Uterus (tissue), 4 donors: ENCODE measurements around the gene USP53. TPM values are rescaled to one million over a fixed set of nuclear protein-coding genes. Genes with fewer than 3 reads are reported as not detected.
A peak's percentile ranks its signal among the peaks of the same experiment; 100 is the strongest.

Experiments
- DNase-seq, 2 donors: peaks; one replicate each; pipeline ENCODE4 v3.0.0-alpha.2; 2019 to 2020
- H3K27ac ChIP-seq, 2 donors: fragments of 200-600 bp; sonication (generic); 1 replicate in 1 of 2; 2 replicates in 1 of 2; pipeline ENCODE4 v1.5.1; 2016 to 2018
- H3K27me3 ChIP-seq, 2 donors: fragments of 200-600 bp; sonication (generic); one replicate each; pipeline ENCODE4 v1.5.1; 2018 to 2019; ENCODE audit warnings: control low read depth in 1 of 2
- H3K36me3 ChIP-seq, 2 donors: fragments of 200-600 bp; sonication (generic); one replicate each; pipeline ENCODE4 v1.5.1; 2019; ENCODE audit warnings: control low read depth in 1 of 2
- H3K4me1 ChIP-seq, 2 donors: fragments of 200-600 bp; sonication (generic); one replicate each; pipeline ENCODE4 v1.5.1; 2018 to 2019; ENCODE audit warnings: control low read depth in 1 of 2
- H3K4me3 ChIP-seq, 2 donors: fragments of 200-600 bp; sonication (generic); 1 replicate in 1 of 2; 2 replicates in 1 of 2; pipeline ENCODE4 v1.5.1; 2018 to 2019; ENCODE audit warnings: mild to moderate bottlenecking in 1 of 2
- H3K9me3 ChIP-seq, 2 donors: fragments of 200-600 bp; sonication (generic); one replicate each; pipeline ENCODE4 v1.5.1; 2019; ENCODE audit warnings: control low read depth in 1 of 2
- CTCF ChIP-seq, 4 experiments: fragments of 200-600 bp in 2 of 4; fragments of 450-650 bp in 2 of 4; sonication (generic) in 2 of 4; IDR thresholded peaks; one replicate each; pipeline ENCODE4 v1.5.1; 2016 to 2019; ENCODE audit warnings: antibody characterized with exemption in 4 of 4, mild to moderate bottlenecking in 2 of 4, moderate library complexity in 1 of 4
- POLR2A ChIP-seq, 2 donors: fragments of 450-650 bp; IDR thresholded peaks; one replicate each; pipeline ENCODE4 v1.6.1; 2016; ENCODE audit warnings: antibody characterized with exemption in 2 of 2, mild to moderate bottlenecking in 1 of 2, moderate library complexity in 1 of 2
- intact Hi-C: fragments of 100-400 bp; cut with DNase I; formaldehyde crosslinking; loops from one replicate; pipeline ENCODE4 v1.15.1; 2023; ENCODE audit warnings: low total_unique reads
- total RNA-seq, 4 donors: library from RNA; depleted of rRNA in 3 of 4; stranded (reverse); fragments of >200 nt in 3 of 4; gene quantifications; one replicate each; pipeline versions ENCODE4 v1.1.0 to v1.2.4, GENCODE V29; 2014 to 2023
- donor health status: DM: yes; HTN: yes; CAD: no.

USP53 gene
- total RNA-seq, 4 donors from 2014 or later, result 29.5 to 156 (median 48.6) TPM

GRCh38 chr4:119286377-119287002, 74.0 kb downstream of the USP53 start:
- Histone ChIP-seq H3K4me1 (peaks cover 0 to 10% of the 10 kb centered on the region in 2 donors), H3K4me3 (no peak overlapping the region), H3K36me3 (no peaks in the 10 kb centered on the region), H3K27me3 (no peaks in the 10 kb centered on the region), H3K27ac (peak overlapping the region in 1 of 2 donors; percentile 80), H3K9me3 (no peaks in the 10 kb centered on the region)
- TF ChIP-seq CTCF (IDR thresholded peaks at IDR 0.05), result peak; percentile 68 to 73 (median 71)
- no peak for TF ChIP-seq POLR2A (IDR thresholded peaks at IDR 0.05)
- DNase-seq, result peak in 1 of 2 donors; percentile 29
- intact Hi-C loops, result loop anchor here (5.0 kb wide), 1 partner anchor 304 kb away; no protein-coding TSS in a partner anchor

- no peak for TF ChIP-seq CTCF (IDR thresholded peaks at IDR 0.05)
- TF ChIP-seq POLR2A (IDR thresholded peaks at IDR 0.05), result no peak
- Histone ChIP-seq H3K27me3 (no peaks in the 10 kb centered on the region), H3K4me3 (no peak overlapping the region), H3K27ac (no peak overlapping the region), H3K9me3 (no peaks in the 10 kb centered on the region), H3K36me3 (no peaks in the 10 kb centered on the region), H3K4me1 (peaks cover 0 to 10% of the 10 kb centered on the region in 2 donors)
- intact Hi-C loops, result loop anchor here (5.0 kb wide), 1 partner anchor 307 kb away; no protein-coding TSS in a partner anchor
- DNase-seq, result no peak
Measured at GRCh38 chr4:119289313-119289712, 76.8 kb downstream of the USP53 start.

GRCh38 chr4:119290598-119290997, 78.1 kb downstream of the USP53 start:
- intact Hi-C loops, result no loop called here
- H3K4me3 ChIP-seq, result no peak overlapping the region

GRCh38 chr4:119296356-119296755, 83.8 kb downstream of the USP53 start:
- peaks cover 0 to 9% of the 10 kb centered on the region in 2 donors for H3K4me1 ChIP-seq
- TF ChIP-seq CTCF (IDR thresholded peaks at IDR 0.05) (no peak), POLR2A (IDR thresholded peaks at IDR 0.05) (no peak)
- no peak overlapping the region for H3K27ac ChIP-seq
- DNase-seq, result no peak
- no peaks in the 10 kb centered on the region for H3K9me3 ChIP-seq
- intact Hi-C loops, result no loop called here
- H3K4me3 ChIP-seq, result no peak overlapping the region
- H3K27me3 ChIP-seq, result no peaks in the 10 kb centered on the region
- H3K36me3 ChIP-seq, result no peaks in the 10 kb centered on the region

More at GRCh38 chr4:119290598-119290997, 78.1 kb downstream of the USP53 start:
- H3K36me3 ChIP-seq, result no peaks in the 10 kb centered on the region
- H3K9me3 ChIP-seq, result no peaks in the 10 kb centered on the region
- H3K27me3 ChIP-seq, result no peaks in the 10 kb centered on the region
- no peak for DNase-seq
- TF ChIP-seq CTCF (IDR thresholded peaks at IDR 0.05), result no peak
- no peak for TF ChIP-seq POLR2A (IDR thresholded peaks at IDR 0.05)
- no peak overlapping the region for H3K27ac ChIP-seq
- peaks cover 0 to 7% of the 10 kb centered on the region in 2 donors for H3K4me1 ChIP-seq

DNA sequence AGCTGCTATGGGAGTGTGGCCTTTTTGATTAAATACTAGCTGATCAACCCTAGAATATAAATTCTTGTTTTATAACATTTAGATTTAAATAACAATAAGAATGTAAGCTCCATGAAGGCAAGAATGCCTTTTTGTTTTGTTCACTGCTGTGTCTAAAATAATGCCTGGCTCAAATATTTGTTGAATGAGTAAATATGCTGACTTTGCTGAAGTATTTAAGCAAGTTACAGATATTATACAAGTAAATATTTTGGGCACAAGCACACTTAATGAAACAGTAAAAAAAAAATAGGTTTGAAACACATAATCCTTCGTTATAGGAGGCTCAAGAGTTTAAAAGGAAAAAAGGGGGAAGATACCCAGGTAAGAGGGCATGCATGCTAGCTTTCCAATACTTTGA, 85.3 kb downstream of the USP53 start:
- Histone ChIP-seq H3K27me3 (no peaks in the 10 kb centered on the region), H3K36me3 (no peaks in the 10 kb centered on the region), H3K4me1 (peaks cover 0 to 9% of the 10 kb centered on the region in 2 donors), H3K4me3 (no peak overlapping the region), H3K27ac (no peak overlapping the region), H3K9me3 (no peaks in the 10 kb centered on the region)
- TF ChIP-seq POLR2A (IDR thresholded peaks at IDR 0.05), result no peak
- TF ChIP-seq CTCF (IDR thresholded peaks at IDR 0.05), result no peak
- intact Hi-C loops, result no loop called here
- DNase-seq, result no peak
